ENCODE measurements around the gene ITGB5.

The ITGB5 gene

DNA sequence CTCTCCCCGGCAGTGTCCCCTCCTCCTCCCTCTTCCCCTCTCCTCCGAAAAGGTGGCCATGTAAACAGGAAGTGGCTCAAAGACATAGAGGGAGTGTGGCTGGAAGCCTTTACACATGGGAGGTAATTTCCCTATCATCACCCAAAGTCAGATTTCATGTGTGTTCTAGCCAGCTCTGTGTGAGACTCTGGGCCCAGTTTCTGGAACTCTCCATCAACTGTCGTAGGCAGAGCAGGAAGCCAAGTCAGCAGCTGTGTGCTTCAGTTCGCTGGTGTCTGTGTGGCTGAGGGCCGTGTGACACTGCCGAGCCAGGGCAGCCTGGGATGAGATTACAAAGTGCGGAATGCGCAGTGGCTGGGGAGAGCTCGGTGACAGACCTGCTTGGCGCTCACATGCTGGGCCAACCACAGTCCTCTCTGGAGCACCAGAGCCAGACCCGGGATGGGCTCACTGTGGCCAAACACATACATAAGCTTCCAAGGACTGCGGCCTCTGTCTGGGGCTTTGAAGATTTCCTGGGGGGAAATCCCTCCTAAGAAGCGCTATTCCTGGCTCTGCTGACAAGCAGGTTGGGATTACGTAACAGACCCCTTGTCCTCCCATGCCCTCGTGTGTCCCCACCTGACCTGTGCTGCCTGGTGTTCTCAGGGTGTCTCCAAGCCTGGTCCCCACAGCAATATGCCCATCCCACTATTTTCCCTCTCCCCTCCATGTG is 106.2 kb downstream of the ITGB5 start (continued):
- TF ChIP-seq ISL1 (CRISPR knock-in tag; IDR thresholded peaks at IDR 0.05), result no peak
- TF ChIP-seq ESRRG (CRISPR knock-in tag; IDR thresholded peaks at IDR 0.05), result no peak

DNA sequence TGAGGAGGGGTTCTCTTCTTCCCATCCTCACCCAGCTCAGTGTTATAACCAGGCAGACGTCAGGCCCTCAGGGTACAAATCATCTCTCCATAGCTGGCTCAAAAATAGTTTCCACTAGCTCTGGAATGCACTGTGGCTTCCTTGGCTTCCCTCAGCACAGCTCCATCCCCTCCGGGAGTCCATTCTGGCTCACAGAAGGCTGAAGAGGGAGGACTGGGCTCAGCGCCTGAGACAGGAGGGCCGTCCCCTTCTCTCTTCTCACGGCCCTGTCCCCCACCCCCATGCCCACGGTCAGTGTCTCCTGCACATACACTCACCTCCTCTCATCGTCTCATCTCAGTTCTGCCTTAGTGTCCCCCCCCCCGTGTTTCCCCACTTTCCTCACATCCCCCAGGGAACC is 106.8 kb downstream of the ITGB5 start:
- ATAC-seq, result peak; percentile 84

DNA sequence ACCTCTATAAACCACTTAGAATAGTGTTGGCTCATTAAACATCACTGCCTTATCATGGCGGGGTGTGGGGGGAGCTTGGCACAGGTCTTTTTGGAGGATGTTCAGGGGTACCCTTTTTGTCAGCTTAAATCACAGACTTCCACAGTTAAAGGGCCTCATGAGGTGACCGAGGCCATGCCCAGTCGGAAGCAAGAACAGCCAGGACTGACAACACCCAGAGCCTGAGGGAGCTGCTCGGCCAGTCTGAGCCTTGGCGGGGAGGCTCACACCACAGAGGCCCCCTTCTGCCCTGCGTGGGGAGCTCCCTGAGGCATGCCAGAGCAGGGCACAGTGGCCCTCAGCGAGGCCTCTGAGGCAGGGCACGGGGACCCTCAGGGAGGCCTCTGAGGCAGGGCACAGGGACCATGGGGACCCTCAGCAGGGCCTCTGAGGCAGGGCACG is 107.4 kb downstream of the ITGB5 start:
- no peak for ATAC-seq
- TF ChIP-seq, protein P1, sequence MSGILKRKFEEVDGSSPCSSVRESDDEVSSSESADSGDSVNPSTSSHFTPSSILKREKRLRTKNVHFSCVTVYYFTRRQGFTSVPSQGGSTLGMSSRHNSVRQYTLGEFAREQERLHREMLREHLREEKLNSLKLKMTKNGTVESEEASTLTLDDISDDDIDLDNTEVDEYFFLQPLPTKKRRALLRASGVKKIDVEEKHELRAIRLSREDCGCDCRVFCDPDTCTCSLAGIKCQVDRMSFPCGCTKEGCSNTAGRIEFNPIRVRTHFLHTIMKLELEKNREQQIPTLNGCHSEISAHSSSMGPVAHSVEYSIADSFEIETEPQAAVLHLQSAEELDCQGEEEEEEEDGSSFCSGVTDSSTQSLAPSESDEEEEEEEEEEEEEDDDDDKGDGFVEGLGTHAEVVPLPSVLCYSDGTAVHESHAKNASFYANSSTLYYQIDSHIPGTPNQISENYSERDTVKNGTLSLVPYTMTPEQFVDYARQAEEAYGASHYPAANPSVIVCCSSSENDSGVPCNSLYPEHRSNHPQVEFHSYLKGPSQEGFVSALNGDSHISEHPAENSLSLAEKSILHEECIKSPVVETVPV (CRISPR knock-in tag; IDR thresholded peaks at IDR 0.05), result no peak
- TF ChIP-seq, protein P2, sequence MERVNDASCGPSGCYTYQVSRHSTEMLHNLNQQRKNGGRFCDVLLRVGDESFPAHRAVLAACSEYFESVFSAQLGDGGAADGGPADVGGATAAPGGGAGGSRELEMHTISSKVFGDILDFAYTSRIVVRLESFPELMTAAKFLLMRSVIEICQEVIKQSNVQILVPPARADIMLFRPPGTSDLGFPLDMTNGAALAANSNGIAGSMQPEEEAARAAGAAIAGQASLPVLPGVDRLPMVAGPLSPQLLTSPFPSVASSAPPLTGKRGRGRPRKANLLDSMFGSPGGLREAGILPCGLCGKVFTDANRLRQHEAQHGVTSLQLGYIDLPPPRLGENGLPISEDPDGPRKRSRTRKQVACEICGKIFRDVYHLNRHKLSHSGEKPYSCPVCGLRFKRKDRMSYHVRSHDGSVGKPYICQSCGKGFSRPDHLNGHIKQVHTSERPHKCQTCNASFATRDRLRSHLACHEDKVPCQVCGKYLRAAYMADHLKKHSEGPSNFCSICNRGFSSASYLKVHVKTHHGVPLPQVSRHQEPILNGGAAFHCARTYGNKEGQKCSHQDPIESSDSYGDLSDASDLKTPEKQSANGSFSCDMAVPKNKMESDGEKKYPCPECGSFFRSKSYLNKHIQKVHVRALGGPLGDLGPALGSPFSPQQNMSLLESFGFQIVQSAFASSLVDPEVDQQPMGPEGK (CRISPR knock-in tag; IDR thresholded peaks at IDR 0.05; ENCODE audit: borderline replicate concordance), result no peak
- TF ChIP-seq ARNTL (CRISPR knock-in tag; IDR thresholded peaks at IDR 0.05; ENCODE audit: borderline replicate concordance, low read depth), result no peak
- TF ChIP-seq ZC3H10 (CRISPR knock-in tag; IDR thresholded peaks at IDR 0.05), result no peak
- TF ChIP-seq, protein P3, sequence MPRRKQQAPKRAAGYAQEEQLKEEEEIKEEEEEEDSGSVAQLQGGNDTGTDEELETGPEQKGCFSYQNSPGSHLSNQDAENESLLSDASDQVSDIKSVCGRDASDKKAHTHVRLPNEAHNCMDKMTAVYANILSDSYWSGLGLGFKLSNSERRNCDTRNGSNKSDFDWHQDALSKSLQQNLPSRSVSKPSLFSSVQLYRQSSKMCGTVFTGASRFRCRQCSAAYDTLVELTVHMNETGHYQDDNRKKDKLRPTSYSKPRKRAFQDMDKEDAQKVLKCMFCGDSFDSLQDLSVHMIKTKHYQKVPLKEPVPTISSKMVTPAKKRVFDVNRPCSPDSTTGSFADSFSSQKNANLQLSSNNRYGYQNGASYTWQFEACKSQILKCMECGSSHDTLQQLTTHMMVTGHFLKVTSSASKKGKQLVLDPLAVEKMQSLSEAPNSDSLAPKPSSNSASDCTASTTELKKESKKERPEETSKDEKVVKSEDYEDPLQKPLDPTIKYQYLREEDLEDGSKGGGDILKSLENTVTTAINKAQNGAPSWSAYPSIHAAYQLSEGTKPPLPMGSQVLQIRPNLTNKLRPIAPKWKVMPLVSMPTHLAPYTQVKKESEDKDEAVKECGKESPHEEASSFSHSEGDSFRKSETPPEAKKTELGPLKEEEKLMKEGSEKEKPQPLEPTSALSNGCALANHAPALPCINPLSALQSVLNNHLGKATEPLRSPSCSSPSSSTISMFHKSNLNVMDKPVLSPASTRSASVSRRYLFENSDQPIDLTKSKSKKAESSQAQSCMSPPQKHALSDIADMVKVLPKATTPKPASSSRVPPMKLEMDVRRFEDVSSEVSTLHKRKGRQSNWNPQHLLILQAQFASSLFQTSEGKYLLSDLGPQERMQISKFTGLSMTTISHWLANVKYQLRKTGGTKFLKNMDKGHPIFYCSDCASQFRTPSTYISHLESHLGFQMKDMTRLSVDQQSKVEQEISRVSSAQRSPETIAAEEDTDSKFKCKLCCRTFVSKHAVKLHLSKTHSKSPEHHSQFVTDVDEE (CRISPR knock-in tag; IDR thresholded peaks at IDR 0.05), result no peak
- TF ChIP-seq RARB (CRISPR knock-in tag; IDR thresholded peaks at IDR 0.05), result no peak
- no peak for TF ChIP-seq ISL1 (CRISPR knock-in tag; IDR thresholded peaks at IDR 0.05)
- no peak for TF ChIP-seq PPARA (CRISPR knock-in tag; IDR thresholded peaks at IDR 0.05; ENCODE audit: borderline replicate concordance)
- no peak for TF ChIP-seq ZFP3 (CRISPR knock-in tag; IDR thresholded peaks at IDR 0.05)
- no peak for TF ChIP-seq BACH2 (CRISPR knock-in tag; IDR thresholded peaks at IDR 0.05; ENCODE audit: borderline replicate concordance)
- TF ChIP-seq, protein P4, sequence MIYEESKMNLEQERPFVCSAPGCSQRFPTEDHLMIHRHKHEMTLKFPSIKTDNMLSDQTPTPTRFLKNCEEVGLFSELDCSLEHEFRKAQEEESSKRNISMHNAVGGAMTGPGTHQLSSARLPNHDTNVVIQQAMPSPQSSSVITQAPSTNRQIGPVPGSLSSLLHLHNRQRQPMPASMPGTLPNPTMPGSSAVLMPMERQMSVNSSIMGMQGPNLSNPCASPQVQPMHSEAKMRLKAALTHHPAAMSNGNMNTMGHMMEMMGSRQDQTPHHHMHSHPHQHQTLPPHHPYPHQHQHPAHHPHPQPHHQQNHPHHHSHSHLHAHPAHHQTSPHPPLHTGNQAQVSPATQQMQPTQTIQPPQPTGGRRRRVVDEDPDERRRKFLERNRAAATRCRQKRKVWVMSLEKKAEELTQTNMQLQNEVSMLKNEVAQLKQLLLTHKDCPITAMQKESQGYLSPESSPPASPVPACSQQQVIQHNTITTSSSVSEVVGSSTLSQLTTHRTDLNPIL (CRISPR knock-in tag; IDR thresholded peaks at IDR 0.05; ENCODE audit: low read depth), result no peak
- TF ChIP-seq ZNF70 (CRISPR knock-in tag; IDR thresholded peaks at IDR 0.05), result no peak
- TF ChIP-seq ZNF8 (CRISPR knock-in tag; IDR thresholded peaks at IDR 0.05), result no peak
- TF ChIP-seq, protein P5, sequence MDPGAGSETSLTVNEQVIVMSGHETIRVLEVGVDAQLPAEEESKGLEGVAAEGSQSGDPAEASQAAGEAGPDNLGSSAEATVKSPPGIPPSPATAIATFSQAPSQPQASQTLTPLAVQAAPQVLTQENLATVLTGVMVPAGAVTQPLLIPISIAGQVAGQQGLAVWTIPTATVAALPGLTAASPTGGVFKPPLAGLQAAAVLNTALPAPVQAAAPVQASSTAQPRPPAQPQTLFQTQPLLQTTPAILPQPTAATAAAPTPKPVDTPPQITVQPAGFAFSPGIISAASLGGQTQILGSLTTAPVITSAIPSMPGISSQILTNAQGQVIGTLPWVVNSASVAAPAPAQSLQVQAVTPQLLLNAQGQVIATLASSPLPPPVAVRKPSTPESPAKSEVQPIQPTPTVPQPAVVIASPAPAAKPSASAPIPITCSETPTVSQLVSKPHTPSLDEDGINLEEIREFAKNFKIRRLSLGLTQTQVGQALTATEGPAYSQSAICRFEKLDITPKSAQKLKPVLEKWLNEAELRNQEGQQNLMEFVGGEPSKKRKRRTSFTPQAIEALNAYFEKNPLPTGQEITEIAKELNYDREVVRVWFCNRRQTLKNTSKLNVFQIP (CRISPR knock-in tag; IDR thresholded peaks at IDR 0.05; ENCODE audit: borderline replicate concordance, low read depth), result no peak
- TF ChIP-seq CSDC2 (CRISPR knock-in tag; IDR thresholded peaks at IDR 0.05), result no peak
- TF ChIP-seq ZNF565 (CRISPR knock-in tag; conservative IDR thresholded peaks at IDR 0.05; ENCODE audit: low read depth), result no peak

More for the DNA sequence above, 106.8 kb downstream of the ITGB5 start:
- TF ChIP-seq TOX (CRISPR knock-in tag; IDR thresholded peaks at IDR 0.05; ENCODE audit: borderline replicate concordance), result no peak
- TF ChIP-seq TCF4 (CRISPR knock-in tag; IDR thresholded peaks at IDR 0.05; ENCODE audit: borderline replicate concordance), result no peak
- no peak for TF ChIP-seq CSDC2 (CRISPR knock-in tag; IDR thresholded peaks at IDR 0.05)
- TF ChIP-seq, protein P1 (CRISPR knock-in tag; IDR thresholded peaks at IDR 0.05), result no peak
- TF ChIP-seq ZC3H10 (CRISPR knock-in tag; IDR thresholded peaks at IDR 0.05), result no peak
- TF ChIP-seq ZFP3 (CRISPR knock-in tag; IDR thresholded peaks at IDR 0.05), result no peak
- TF ChIP-seq, protein P5 (CRISPR knock-in tag; IDR thresholded peaks at IDR 0.05; ENCODE audit: borderline replicate concordance, low read depth), result no peak
- TF ChIP-seq OSR1 (CRISPR knock-in tag; IDR thresholded peaks at IDR 0.05), result no peak
- TF ChIP-seq ISL1 (CRISPR knock-in tag; IDR thresholded peaks at IDR 0.05), result no peak
- no peak for TF ChIP-seq ZNF565 (CRISPR knock-in tag; conservative IDR thresholded peaks at IDR 0.05; ENCODE audit: low read depth)
- TF ChIP-seq BACH2 (CRISPR knock-in tag; IDR thresholded peaks at IDR 0.05; ENCODE audit: borderline replicate concordance), result no peak
- TF ChIP-seq, protein P4 (CRISPR knock-in tag; IDR thresholded peaks at IDR 0.05; ENCODE audit: low read depth), result no peak

Measured in SK-N-SH treated with all-trans-retinoic acid at 6 μM for 48 hours (cell line).